HCT116 (cell line): ENCODE measurements around the gene MLEC. TPM values are rescaled to one million over a fixed set of nuclear protein-coding genes. Genes with fewer than 3 reads are reported as not detected.

ENCODE experiments used
- ATAC-seq: fragments of 200-7000 bp; cut with Tn5 transposase; 2 replicates; pipeline ENCODE4 v1.9.1; 2020; ENCODE audit warnings: mild to moderate bottlenecking, moderate library complexity
- BruUV-seq: library from RNA; stranded (reverse); fragments of 400-500 nt; replicated peaks from 2 replicates; lab custom pipeline; 2021; lab: Mats Ljungman, UMichigan
- CTCF ChIA-PET: fragments of 300-600 bp; sonication (Branson Sonifier 250); formaldehyde crosslinking; loops from one replicate; lab custom pipeline; 2021; ENCODE audit warnings: antibody characterized with exemption; lab: Charles Lee
- POLR2A ChIA-PET: fragments of 300-600, 350-600 bp; sonication (Branson Sonifier 250); formaldehyde crosslinking; loops from one replicate; lab custom pipeline; 2021; ENCODE audit warnings: antibody characterized with exemption; lab: Charles Lee
- RAD21 ChIA-PET, 2 experiments: fragments of 300-600 bp; sonication (Branson Sonifier 250); formaldehyde crosslinking; loops; one replicate each; lab custom pipeline; 2023; ENCODE audit warnings: low total read pairs in 2 of 2; ENCODE audit not compliant: uncharacterized antibody in 2 of 2, unreplicated experiment in 2 of 2, low non-redundant PET in 1 of 2; lab: Charles Lee
- DNase-seq: peaks from one replicate; pipeline ENCODE4 v3.0.0-alpha.2; 2010; ENCODE audit warnings: low read depth, low spot score
- H2AFZ ChIP-seq: fragments of 200-600 bp; shearing (Covaris generic), sonication (generic); 2 replicates; pipeline ENCODE4 v1.6.1; 2017; ENCODE audit warnings: low read depth, mixed run types, mixed read lengths, antibody characterized with exemption, low read length; ENCODE audit not compliant: poor library complexity, severe bottlenecking
- H3K27ac ChIP-seq: 2 replicates; pipeline ENCODE4 v1.5.1; 2012; ENCODE audit warnings: low read depth, low read length
- H3K27me3 ChIP-seq: fragments of 200-600 bp; sonication (generic); 2 replicates; pipeline ENCODE4 v1.6.1; 2016; ENCODE audit warnings: mixed run types, low read length, mixed read lengths; ENCODE audit not compliant: insufficient read depth
- H3K36me3 ChIP-seq, 2 experiments: fragments of 200-500 bp in 1 of 2; fragments of 200-600 bp in 1 of 2; sonication (Bioruptor generic) in 1 of 2; sonication (generic) in 1 of 2; 2 replicates each; pipeline versions ENCODE4 v1.5.1 to v1.6.1; 2014 to 2016; ENCODE audit warnings: low read length in 2 of 2, inconsistent platforms in 1 of 2, mixed read lengths in 1 of 2, mixed run types in 1 of 2; ENCODE audit not compliant: insufficient read depth in 2 of 2, control insufficient read depth in 1 of 2
- H3K4me1 ChIP-seq, 2 experiments: fragments of 200-600 bp in 1 of 2; sonication (generic) in 1 of 2; 2 replicates each; pipeline versions ENCODE4 v1.5.1 to v1.6.1; 2012 to 2017; ENCODE audit warnings: low read length in 2 of 2, inconsistent platforms in 1 of 2, mild to moderate bottlenecking in 1 of 2, mixed read lengths in 1 of 2, mixed run types in 1 of 2, moderate library complexity in 1 of 2; ENCODE audit not compliant: insufficient read depth in 2 of 2, control insufficient read depth in 1 of 2
- H3K4me2 ChIP-seq: fragments of 200-600 bp; sonication (generic); 2 replicates; pipeline ENCODE4 v1.6.1; 2017; ENCODE audit warnings: mixed run types, low read length, mixed read lengths
- H3K4me3 ChIP-seq, 2 experiments: fragments of 200-600 bp in 1 of 2; sonication (generic) in 1 of 2; replicated peaks in 1 of 2; 2 replicates each; pipeline ENCODE4 v1.5.1; 2011 to 2016; ENCODE audit warnings: low read length in 2 of 2, control low read depth in 1 of 2, low read depth in 1 of 2, mild to moderate bottlenecking in 1 of 2, mixed read lengths in 1 of 2, mixed run types in 1 of 2
- H3K79me2 ChIP-seq: fragments of 200-600 bp; sonication (generic); 2 replicates; pipeline ENCODE4 v1.6.1; 2017; ENCODE audit warnings: mild to moderate bottlenecking, mixed run types, low read length, moderate library complexity, mixed read lengths; ENCODE audit not compliant: insufficient read depth
- H3K9ac ChIP-seq: fragments of 200-600 bp; sonication (generic); 2 replicates; pipeline ENCODE4 v1.6.1; 2016; ENCODE audit warnings: low read length, mixed read lengths
- H3K9me2 ChIP-seq: fragments of 200-600 bp; sonication (generic), shearing (Covaris generic); 2 replicates; pipeline ENCODE4 v1.6.1; 2017; ENCODE audit warnings: mixed run types, mild to moderate bottlenecking, moderate library complexity; ENCODE audit not compliant: insufficient read depth
- H3K9me3 ChIP-seq, 2 experiments: fragments of 200-500 bp in 1 of 2; fragments of 200-600 bp in 1 of 2; sonication (Bioruptor generic) in 1 of 2; sonication (generic) in 1 of 2; 2 replicates each; pipeline ENCODE4 v1.6.1; 2014 to 2017; ENCODE audit warnings: low read length in 2 of 2, mixed read lengths in 2 of 2, inconsistent platforms in 1 of 2, low read depth in 1 of 2, mild to moderate bottlenecking in 1 of 2, mixed run types in 1 of 2, moderate library complexity in 1 of 2; ENCODE audit not compliant: control insufficient read depth in 1 of 2, insufficient read depth in 1 of 2
- H4K20me1 ChIP-seq: fragments of 200-600 bp; sonication (generic), shearing (Covaris generic); 2 replicates; pipeline ENCODE4 v1.6.1; 2017; ENCODE audit warnings: mixed run types, mild to moderate bottlenecking, moderate library complexity; ENCODE audit not compliant: insufficient read depth
- EGR1 ChIP-seq: IDR thresholded peaks from 2 replicates; pipeline ENCODE4 v1.6.1; 2012; ENCODE audit warnings: low read depth
- JUND ChIP-seq: IDR thresholded peaks from 2 replicates; pipeline ENCODE4 v1.6.1; 2012
- POLR2A ChIP-seq: IDR thresholded peaks from 2 replicates; pipeline ENCODE4 v1.7.0; 2011; ENCODE audit warnings: borderline replicate concordance; ENCODE audit not compliant: insufficient read depth, insufficient read length; ENCODE audit errors: extremely low read depth
- POLR2AphosphoS5 ChIP-seq: IDR thresholded peaks from 2 replicates; pipeline ENCODE4 v1.6.1; 2011; ENCODE audit warnings: mild to moderate bottlenecking, low read depth, low read length, moderate library complexity
- RAD21 ChIP-seq: IDR thresholded peaks from 2 replicates; pipeline ENCODE4 v1.6.1; 2012; ENCODE audit warnings: low read depth, mild to moderate bottlenecking
- SIN3A ChIP-seq: IDR thresholded peaks from 2 replicates; pipeline ENCODE4 v1.6.1; 2012; ENCODE audit warnings: low read depth
- ZFX ChIP-seq: fragments of 450-650 bp; IDR thresholded peaks from 2 replicates; pipeline ENCODE4 v1.6.1; 2017
- ZNF274 ChIP-seq: fragments of 200-500 bp; sonication (Bioruptor generic); IDR thresholded peaks from 2 replicates; pipeline ENCODE4 v1.6.1; 2014; ENCODE audit warnings: mild to moderate bottlenecking, low read depth, low read length, inconsistent platforms
- intact Hi-C: fragments of 100-400 bp; cut with micrococcal nuclease; formaldehyde crosslinking; loops from 2 replicates; pipeline ENCODE4 v1.10.0; 2022
- total RNA-seq: library from RNA; stranded (reverse); gene quantifications from one replicate; pipeline ENCODE4 v1.2.1, GENCODE V29; 2021; ENCODE audit not compliant: unreplicated experiment
- TF ChIP-seq, protein P1 (sequence below): IDR thresholded peaks from 2 replicates; pipeline ENCODE4 v1.6.1; 2012; ENCODE audit warnings: low read depth
- TF ChIP-seq, protein P2 (sequence below): IDR thresholded peaks from 2 replicates; pipeline ENCODE4 v1.6.1; 2012
- TF ChIP-seq, protein P3 (sequence below), 3 experiments: fragments of 200-600 bp in 1 of 3; sonication (generic) in 1 of 3; IDR thresholded peaks in 2 of 3; conservative IDR thresholded peaks in 1 of 3; 2 replicates each; pipeline ENCODE4 v1.5.1; 2012 to 2017; ENCODE audit warnings: low read depth in 2 of 3, low read length in 2 of 3, antibody characterized with exemption in 1 of 3, borderline replicate concordance in 1 of 3, control low read depth in 1 of 3, mild to moderate bottlenecking in 1 of 3, mixed read lengths in 1 of 3, mixed run types in 1 of 3, moderate library complexity in 1 of 3; ENCODE audit not compliant: insufficient read depth in 1 of 3

MLEC gene
- total RNA-seq, 1 experiment from 2014 or later = 152 TPM

DNA sequence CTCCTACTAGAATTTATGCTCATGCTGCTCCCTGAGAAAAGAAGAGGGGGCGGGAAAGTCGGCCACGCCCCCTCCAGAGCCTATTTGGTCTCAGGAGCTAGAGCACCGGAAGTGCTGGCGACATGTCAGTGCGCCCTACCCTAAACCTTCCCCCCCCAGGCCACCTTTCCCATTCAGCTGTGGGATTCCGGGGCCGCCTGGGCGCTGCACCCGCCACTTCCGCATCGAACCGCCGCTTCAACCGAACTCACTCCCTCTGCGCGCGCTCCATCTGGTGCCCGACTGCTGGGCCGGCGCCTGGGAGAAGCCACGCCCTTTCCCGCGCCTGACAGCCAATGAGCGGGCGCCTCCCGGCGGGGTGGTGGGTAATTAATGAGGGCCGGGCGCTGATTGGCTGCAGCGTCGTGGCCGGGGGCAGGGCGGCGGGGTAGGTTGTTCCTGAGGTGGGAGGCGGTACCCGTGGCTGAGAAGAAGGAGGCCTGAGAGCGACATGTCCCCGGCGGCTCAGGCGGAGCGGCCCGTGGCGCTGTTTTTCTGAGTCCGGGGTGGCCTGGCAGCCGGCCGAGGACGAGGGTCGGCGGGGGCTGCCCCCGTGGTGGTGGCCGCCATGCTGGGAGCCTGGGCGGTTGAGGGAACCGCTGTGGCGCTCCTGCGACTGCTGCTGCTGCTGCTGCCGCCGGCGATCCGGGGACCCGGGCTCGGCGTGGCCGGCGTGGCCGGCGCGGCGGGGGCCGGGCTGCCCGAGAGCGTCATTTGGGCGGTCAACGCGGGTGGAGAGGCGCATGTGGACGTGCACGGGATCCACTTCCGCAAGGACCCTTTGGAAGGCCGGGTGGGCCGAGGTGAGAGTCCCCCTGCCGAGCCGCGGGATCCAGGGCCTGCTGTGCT, at the start of gene MLEC (continued):
- TF ChIP-seq, protein P1, sequence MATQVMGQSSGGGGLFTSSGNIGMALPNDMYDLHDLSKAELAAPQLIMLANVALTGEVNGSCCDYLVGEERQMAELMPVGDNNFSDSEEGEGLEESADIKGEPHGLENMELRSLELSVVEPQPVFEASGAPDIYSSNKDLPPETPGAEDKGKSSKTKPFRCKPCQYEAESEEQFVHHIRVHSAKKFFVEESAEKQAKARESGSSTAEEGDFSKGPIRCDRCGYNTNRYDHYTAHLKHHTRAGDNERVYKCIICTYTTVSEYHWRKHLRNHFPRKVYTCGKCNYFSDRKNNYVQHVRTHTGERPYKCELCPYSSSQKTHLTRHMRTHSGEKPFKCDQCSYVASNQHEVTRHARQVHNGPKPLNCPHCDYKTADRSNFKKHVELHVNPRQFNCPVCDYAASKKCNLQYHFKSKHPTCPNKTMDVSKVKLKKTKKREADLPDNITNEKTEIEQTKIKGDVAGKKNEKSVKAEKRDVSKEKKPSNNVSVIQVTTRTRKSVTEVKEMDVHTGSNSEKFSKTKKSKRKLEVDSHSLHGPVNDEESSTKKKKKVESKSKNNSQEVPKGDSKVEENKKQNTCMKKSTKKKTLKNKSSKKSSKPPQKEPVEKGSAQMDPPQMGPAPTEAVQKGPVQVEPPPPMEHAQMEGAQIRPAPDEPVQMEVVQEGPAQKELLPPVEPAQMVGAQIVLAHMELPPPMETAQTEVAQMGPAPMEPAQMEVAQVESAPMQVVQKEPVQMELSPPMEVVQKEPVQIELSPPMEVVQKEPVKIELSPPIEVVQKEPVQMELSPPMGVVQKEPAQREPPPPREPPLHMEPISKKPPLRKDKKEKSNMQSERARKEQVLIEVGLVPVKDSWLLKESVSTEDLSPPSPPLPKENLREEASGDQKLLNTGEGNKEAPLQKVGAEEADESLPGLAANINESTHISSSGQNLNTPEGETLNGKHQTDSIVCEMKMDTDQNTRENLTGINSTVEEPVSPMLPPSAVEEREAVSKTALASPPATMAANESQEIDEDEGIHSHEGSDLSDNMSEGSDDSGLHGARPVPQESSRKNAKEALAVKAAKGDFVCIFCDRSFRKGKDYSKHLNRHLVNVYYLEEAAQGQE = no peak
- TF ChIP-seq JUND (no peak), SIN3A (peak; percentile 65), POLR2A (peak; percentile 36), ZFX (peak; percentile 82; the same call in 1 of the 2 replicates), ZNF274 (no peak)

DNA sequence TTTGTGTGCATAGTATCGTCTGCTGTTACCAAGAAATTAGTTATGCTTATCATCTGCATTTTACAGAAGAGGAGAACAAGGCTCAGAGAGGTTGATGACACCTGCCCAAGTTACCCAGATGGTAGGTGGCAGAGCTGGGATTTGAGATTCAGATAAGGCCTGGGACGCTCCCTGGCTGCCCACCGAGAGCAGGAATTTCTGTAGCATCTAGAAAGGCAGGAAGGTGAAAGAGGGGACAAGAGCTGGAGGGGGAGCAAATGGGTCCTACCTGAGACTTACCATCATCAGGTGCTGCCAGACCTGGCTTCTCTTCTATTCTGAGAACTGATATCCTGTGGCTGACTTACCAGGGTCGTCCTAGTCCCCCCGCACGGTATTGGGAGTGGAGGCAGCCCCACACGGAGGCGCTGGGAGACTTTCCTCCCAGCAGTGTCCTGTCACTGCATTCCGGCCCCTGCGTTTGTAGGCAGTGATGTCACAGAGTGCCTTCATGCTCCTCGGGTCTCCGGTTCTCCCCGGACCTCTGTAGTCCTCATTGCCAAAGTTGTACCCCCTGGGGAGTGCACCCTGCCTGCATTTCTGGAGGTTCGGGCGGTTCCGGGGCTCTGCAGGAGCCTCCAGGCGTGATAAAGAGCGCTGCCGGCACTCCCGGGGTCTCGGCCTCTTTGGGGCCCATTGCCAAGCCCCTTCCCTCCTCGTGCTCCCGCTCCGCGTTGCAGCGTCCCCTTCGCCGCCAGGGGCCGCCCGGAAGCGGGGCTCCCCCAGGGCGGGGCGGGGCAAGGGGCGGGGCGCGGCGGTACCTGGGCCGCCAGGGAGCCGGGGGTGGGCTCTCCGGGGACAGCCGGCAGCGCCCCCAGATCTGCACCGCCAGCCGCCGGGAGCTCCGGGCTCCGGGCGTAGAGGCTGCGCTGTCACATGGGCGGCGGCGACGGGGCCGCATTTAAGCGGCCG, 46.9 kb upstream of the MLEC start, which contains the start of gene CABP1:
Gene CABP1 (plus strand): TSS at position 856 of the 951 bp plus-strand sequence. CDS start 60 bp downstream, at position 916.
- H3K4me2 ChIP-seq = peak within 1 kb of the TSS; percentile 92
- H3K36me3 ChIP-seq = no peaks in the 10 kb centered on the region
- BruUV-seq = TSS peak; percentile 71
- ATAC-seq (peak; percentile 84), DNase-seq (no peak)
- TF ChIP-seq EGR1 (no peak), RAD21 (peak; percentile 35), POLR2AphosphoS5 (peak; percentile 55; the same call in 1 of the 2 replicates)
- TF ChIP-seq, protein P2, sequence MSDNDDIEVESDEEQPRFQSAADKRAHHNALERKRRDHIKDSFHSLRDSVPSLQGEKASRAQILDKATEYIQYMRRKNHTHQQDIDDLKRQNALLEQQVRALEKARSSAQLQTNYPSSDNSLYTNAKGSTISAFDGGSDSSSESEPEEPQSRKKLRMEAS = peak; percentile 80
- TF ChIP-seq, protein P3, sequence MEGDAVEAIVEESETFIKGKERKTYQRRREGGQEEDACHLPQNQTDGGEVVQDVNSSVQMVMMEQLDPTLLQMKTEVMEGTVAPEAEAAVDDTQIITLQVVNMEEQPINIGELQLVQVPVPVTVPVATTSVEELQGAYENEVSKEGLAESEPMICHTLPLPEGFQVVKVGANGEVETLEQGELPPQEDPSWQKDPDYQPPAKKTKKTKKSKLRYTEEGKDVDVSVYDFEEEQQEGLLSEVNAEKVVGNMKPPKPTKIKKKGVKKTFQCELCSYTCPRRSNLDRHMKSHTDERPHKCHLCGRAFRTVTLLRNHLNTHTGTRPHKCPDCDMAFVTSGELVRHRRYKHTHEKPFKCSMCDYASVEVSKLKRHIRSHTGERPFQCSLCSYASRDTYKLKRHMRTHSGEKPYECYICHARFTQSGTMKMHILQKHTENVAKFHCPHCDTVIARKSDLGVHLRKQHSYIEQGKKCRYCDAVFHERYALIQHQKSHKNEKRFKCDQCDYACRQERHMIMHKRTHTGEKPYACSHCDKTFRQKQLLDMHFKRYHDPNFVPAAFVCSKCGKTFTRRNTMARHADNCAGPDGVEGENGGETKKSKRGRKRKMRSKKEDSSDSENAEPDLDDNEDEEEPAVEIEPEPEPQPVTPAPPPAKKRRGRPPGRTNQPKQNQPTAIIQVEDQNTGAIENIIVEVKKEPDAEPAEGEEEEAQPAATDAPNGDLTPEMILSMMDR (IDR thresholded peaks at IDR 0.05 in 2 of 3, conservative IDR thresholded peaks at IDR 0.05 in 1 of 3; ENCODE audit: borderline replicate concordance in 1 of 3, insufficient read depth in 1 of 3, low read depth in 2 of 3, low read length in 2 of 3) = peak; percentile 35 to 62 (median 45); a peak in 5 of 6 replicates
- intact Hi-C loops = loop anchor here (10.0 kb wide), 2 partner anchors 205 to 365 kb away; partner anchors contain the start of gene COX6A1
- ChIA-PET RAD21 (interaction anchor here in 1 of 2 experiments (0.7 kb wide), 1 partner anchor 9 kb away, joined by 4 read pairs; no protein-coding TSS in a partner anchor), POLR2A (no interaction called here), CTCF (interaction anchor here (0.8 kb wide), 1 partner anchor 9 kb away, joined by 3 read pairs; no protein-coding TSS in a partner anchor)
- H3K9ac ChIP-seq = peak within 1 kb of the TSS; percentile 55
- peak within 1 kb of the TSS; percentile 51 to 63 for H3K4me3 ChIP-seq
- no peaks in the 10 kb centered on the region for H4K20me1 ChIP-seq
- H3K9me3 ChIP-seq = no peaks in the 10 kb centered on the region
- peak within 1 kb of the TSS; percentile 51 for H3K27ac ChIP-seq
- no peaks in the 10 kb centered on the region for H3K79me2 ChIP-seq
- no peaks in the 10 kb centered on the region for H3K9me2 ChIP-seq
- peaks cover 4% of the 10 kb centered on the region; the same call in 1 of the 2 replicates for H3K27me3 ChIP-seq
- H3K4me1 ChIP-seq = peaks cover 9 to 19% of the 10 kb centered on the region in 2 experiments; a peak in 3 of 4 replicates
- peak within 1 kb of the TSS; percentile 80 for H2AFZ ChIP-seq
